Liver (tissue), 9 donors: ENCODE data around the gene RGS3. TPM values are rescaled to one million over a fixed set of nuclear protein-coding genes. Genes with fewer than 3 reads are reported as not detected.

ENCODE experiments used
- DNase-seq: peaks from one replicate; pipeline ENCODE4 v3.0.0-alpha.2; 2017; ENCODE audit warnings: low spot score
- H3K27ac ChIP-seq, 2 donors: one replicate each; pipeline ENCODE4 v1.7.0; 2013; ENCODE audit warnings: inconsistent platforms in 2 of 2, low read length in 2 of 2, control low read depth in 1 of 2, low read depth in 1 of 2, mild to moderate bottlenecking in 1 of 2
- H3K27me3 ChIP-seq, 4 donors: one replicate each; pipeline versions ENCODE4 v1.6.1 to v1.7.0; 2013; ENCODE audit warnings: low read length in 3 of 4, inconsistent platforms in 1 of 4, mild to moderate bottlenecking in 1 of 4, moderate library complexity in 1 of 4; ENCODE audit not compliant: control insufficient read depth in 4 of 4, insufficient read depth in 4 of 4
- H3K36me3 ChIP-seq, 4 donors: one replicate each; pipeline versions ENCODE4 v1.6.1 to v1.7.0; 2013; ENCODE audit warnings: low read length in 3 of 4, mild to moderate bottlenecking in 3 of 4, low read depth in 1 of 4, moderate library complexity in 1 of 4; ENCODE audit not compliant: control insufficient read depth in 4 of 4, insufficient read depth in 3 of 4
- H3K4me1 ChIP-seq, 4 donors: one replicate each; pipeline versions ENCODE4 v1.6.1 to v1.7.0; 2013; ENCODE audit warnings: low read length in 3 of 4, mild to moderate bottlenecking in 3 of 4, moderate library complexity in 1 of 4; ENCODE audit not compliant: control insufficient read depth in 4 of 4, insufficient read depth in 4 of 4
- H3K4me3 ChIP-seq, 3 donors: one replicate each; pipeline versions ENCODE4 v1.6.1 to v1.7.0; 2013; ENCODE audit warnings: low read length in 3 of 3, control low read depth in 1 of 3, low read depth in 1 of 3, mild to moderate bottlenecking in 1 of 3
- H3K9ac ChIP-seq, 2 donors: one replicate each; pipeline ENCODE4 v1.7.0; 2013; ENCODE audit warnings: low read length in 2 of 2, mild to moderate bottlenecking in 2 of 2, moderate library complexity in 2 of 2, control low read depth in 1 of 2, low read depth in 1 of 2
- H3K9me3 ChIP-seq, 4 donors: one replicate each; pipeline versions ENCODE4 v1.6.1 to v1.7.0; 2013; ENCODE audit warnings: low read length in 3 of 4; ENCODE audit not compliant: control insufficient read depth in 4 of 4
- EGR1 ChIP-seq, 2 donors: IDR thresholded peaks; 2 replicates each; pipeline ENCODE4 v1.6.1; 2016 to 2018; ENCODE audit warnings: antibody characterized with exemption in 2 of 2, low read depth in 2 of 2
- FOXA1 ChIP-seq: IDR thresholded peaks from 2 replicates; pipeline ENCODE4 v1.6.1; 2016; ENCODE audit warnings: antibody characterized with exemption
- FOXA2 ChIP-seq: IDR thresholded peaks from 2 replicates; pipeline ENCODE4 v1.6.1; 2016; ENCODE audit warnings: antibody characterized with exemption
- GABPA ChIP-seq, 2 donors: IDR thresholded peaks in 1 of 2; conservative IDR thresholded peaks in 1 of 2; 2 replicates each; pipeline ENCODE4 v1.6.1; 2016; ENCODE audit warnings: antibody characterized with exemption in 2 of 2, mild to moderate bottlenecking in 1 of 2, moderate library complexity in 1 of 2
- HNF4A ChIP-seq, 2 donors: conservative IDR thresholded peaks; 2 replicates each; pipeline ENCODE4 v1.6.1; 2016; ENCODE audit warnings: antibody characterized with exemption in 2 of 2, mild to moderate bottlenecking in 2 of 2
- HNF4G ChIP-seq: IDR thresholded peaks from 2 replicates; pipeline ENCODE4 v1.6.1; 2016; ENCODE audit warnings: antibody characterized with exemption
- JUND ChIP-seq, 2 donors: IDR thresholded peaks; 2 replicates each; pipeline ENCODE4 v1.6.1; 2016; ENCODE audit warnings: antibody characterized with exemption in 2 of 2
- NR2F2 ChIP-seq: IDR thresholded peaks from 2 replicates; pipeline ENCODE4 v1.6.1; 2016; ENCODE audit warnings: antibody characterized with exemption
- RAD21 ChIP-seq, 2 donors: IDR thresholded peaks; 2 replicates each; pipeline ENCODE4 v1.6.1; 2016; ENCODE audit warnings: antibody characterized with exemption in 2 of 2, mild to moderate bottlenecking in 2 of 2
- RXRA ChIP-seq, 2 donors: IDR thresholded peaks; 2 replicates each; pipeline ENCODE4 v1.6.1; 2017 to 2018; ENCODE audit warnings: antibody characterized with exemption in 2 of 2, mild to moderate bottlenecking in 1 of 2
- SP1 ChIP-seq: IDR thresholded peaks from 2 replicates; pipeline ENCODE4 v1.6.1; 2018; ENCODE audit warnings: antibody characterized with exemption, mild to moderate bottlenecking
- TAF1 ChIP-seq: conservative IDR thresholded peaks from 2 replicates; pipeline ENCODE4 v1.6.1; 2016; ENCODE audit warnings: antibody characterized with exemption, mild to moderate bottlenecking
- YY1 ChIP-seq: IDR thresholded peaks from 2 replicates; pipeline ENCODE4 v1.6.1; 2016; ENCODE audit warnings: antibody characterized with exemption, mild to moderate bottlenecking
- WGBS: extraction: QIAGEN DNeasy Blood & Tissue Kit; methylation state at CpG from one replicate; pipeline ENCODE4 v1.1.7; 2013; 5-methylcytosine and 5-hydroxymethylcytosine counted together
- polyA plus RNA-seq, 2 donors: library from polyadenylated mRNA; stranded (reverse) in 1 of 2; unstranded in 1 of 2; fragments of 200-250 nt in 1 of 2; fragments of >200 nt in 1 of 2; fragmentation: Nextera tagmentation in 1 of 2; extraction: Ambion mirVana in 1 of 2; gene quantifications; one replicate each; pipeline versions ENCODE4 v1.2.1 to v1.2.3, GENCODE V29; 2013 to 2015
- total RNA-seq, 2 donors: library from RNA; depleted of rRNA; stranded (reverse); fragments of >200 nt; gene quantifications; one replicate each; pipeline ENCODE4 v1.2.3, GENCODE V29; 2014
- TF ChIP-seq, protein P1 (sequence below): IDR thresholded peaks from 2 replicates; pipeline ENCODE4 v1.6.1; 2016; ENCODE audit warnings: antibody characterized with exemption, mild to moderate bottlenecking
- TF ChIP-seq, protein P2 (sequence below): fragments of 150-350 bp; IDR thresholded peaks from 2 replicates; pipeline ENCODE4 v1.5.1; 2017; ENCODE audit warnings: improper control_type of control experiment, low read depth, low read length; ENCODE audit not compliant: missing input control
- TF ChIP-seq, protein P3 (sequence below): IDR thresholded peaks from 2 replicates; pipeline ENCODE4 v1.6.1; 2016; ENCODE audit warnings: antibody characterized with exemption
- TF ChIP-seq, protein P4 (sequence below): IDR thresholded peaks from 2 replicates; pipeline ENCODE4 v1.6.1; 2016; ENCODE audit warnings: antibody characterized with exemption
- TF ChIP-seq, protein P5 (sequence below): IDR thresholded peaks from 2 replicates; pipeline ENCODE4 v1.6.1; 2016; ENCODE audit warnings: antibody characterized with exemption
- donor health status: healthy.
- donor health status: healthy.
- donor health status: healthy.
- donor health status: healthy.
- donor health status: healthy.

RGS3 gene
- total and polyA plus RNA-seq, 4 donors = 13.0 to 65.0 (median 28.3) TPM

DNA sequence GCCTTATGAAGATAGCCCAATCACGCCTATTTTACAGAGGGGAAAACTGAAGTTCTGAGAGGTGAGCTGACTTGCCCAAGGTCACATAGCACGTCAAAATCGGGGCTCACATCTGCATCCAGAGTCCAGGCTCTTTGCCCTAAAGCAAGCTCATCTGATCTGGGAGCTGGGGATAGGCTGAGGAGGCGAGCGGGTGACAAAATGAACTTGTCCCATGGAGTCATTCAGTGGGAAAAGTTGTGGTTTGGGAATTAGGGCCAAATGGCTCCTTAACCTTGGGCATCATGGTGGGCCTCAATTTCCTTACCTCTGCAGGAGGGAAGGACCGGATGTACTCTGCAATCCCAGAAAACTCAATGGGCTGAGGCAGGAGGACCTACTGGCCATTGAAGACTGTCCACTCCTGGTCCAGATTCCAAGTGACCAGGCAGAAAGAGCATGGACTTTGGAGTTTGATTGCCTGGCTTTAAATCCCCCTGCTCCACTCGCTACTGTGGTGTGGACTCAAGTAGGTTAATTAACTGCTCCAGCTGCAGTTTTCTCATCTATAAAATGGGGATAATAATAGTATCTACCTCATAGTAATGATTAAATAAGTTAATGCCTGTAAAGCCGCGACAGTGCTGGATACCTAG is 160.4 kb downstream of the RGS3 start:
- Histone ChIP-seq H3K4me3 (no peak overlapping the region), H3K27me3 (no peaks in the 10 kb centered on the region), H3K4me1 (peaks cover 12 to 26% (median 16%) of the 10 kb centered on the region in 4 donors), H3K27ac (no peak overlapping the region), H3K9ac (no peak overlapping the region), H3K36me3 (no peaks in the 10 kb centered on the region), H3K9me3 (no peaks in the 10 kb centered on the region)
- TF ChIP-seq JUND (IDR thresholded peaks at IDR 0.05) = peak in 1 of 2 donors; percentile 51
- no peak for TF ChIP-seq RAD21 (IDR thresholded peaks at IDR 0.05)
- TF ChIP-seq, protein P1, sequence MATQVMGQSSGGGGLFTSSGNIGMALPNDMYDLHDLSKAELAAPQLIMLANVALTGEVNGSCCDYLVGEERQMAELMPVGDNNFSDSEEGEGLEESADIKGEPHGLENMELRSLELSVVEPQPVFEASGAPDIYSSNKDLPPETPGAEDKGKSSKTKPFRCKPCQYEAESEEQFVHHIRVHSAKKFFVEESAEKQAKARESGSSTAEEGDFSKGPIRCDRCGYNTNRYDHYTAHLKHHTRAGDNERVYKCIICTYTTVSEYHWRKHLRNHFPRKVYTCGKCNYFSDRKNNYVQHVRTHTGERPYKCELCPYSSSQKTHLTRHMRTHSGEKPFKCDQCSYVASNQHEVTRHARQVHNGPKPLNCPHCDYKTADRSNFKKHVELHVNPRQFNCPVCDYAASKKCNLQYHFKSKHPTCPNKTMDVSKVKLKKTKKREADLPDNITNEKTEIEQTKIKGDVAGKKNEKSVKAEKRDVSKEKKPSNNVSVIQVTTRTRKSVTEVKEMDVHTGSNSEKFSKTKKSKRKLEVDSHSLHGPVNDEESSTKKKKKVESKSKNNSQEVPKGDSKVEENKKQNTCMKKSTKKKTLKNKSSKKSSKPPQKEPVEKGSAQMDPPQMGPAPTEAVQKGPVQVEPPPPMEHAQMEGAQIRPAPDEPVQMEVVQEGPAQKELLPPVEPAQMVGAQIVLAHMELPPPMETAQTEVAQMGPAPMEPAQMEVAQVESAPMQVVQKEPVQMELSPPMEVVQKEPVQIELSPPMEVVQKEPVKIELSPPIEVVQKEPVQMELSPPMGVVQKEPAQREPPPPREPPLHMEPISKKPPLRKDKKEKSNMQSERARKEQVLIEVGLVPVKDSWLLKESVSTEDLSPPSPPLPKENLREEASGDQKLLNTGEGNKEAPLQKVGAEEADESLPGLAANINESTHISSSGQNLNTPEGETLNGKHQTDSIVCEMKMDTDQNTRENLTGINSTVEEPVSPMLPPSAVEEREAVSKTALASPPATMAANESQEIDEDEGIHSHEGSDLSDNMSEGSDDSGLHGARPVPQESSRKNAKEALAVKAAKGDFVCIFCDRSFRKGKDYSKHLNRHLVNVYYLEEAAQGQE = peak; percentile 23
- TF ChIP-seq, protein P2, sequence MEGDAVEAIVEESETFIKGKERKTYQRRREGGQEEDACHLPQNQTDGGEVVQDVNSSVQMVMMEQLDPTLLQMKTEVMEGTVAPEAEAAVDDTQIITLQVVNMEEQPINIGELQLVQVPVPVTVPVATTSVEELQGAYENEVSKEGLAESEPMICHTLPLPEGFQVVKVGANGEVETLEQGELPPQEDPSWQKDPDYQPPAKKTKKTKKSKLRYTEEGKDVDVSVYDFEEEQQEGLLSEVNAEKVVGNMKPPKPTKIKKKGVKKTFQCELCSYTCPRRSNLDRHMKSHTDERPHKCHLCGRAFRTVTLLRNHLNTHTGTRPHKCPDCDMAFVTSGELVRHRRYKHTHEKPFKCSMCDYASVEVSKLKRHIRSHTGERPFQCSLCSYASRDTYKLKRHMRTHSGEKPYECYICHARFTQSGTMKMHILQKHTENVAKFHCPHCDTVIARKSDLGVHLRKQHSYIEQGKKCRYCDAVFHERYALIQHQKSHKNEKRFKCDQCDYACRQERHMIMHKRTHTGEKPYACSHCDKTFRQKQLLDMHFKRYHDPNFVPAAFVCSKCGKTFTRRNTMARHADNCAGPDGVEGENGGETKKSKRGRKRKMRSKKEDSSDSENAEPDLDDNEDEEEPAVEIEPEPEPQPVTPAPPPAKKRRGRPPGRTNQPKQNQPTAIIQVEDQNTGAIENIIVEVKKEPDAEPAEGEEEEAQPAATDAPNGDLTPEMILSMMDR = no peak
- TF ChIP-seq EGR1 (IDR thresholded peaks at IDR 0.05; ENCODE audit: low read depth in 2 of 2) = no peak
- no peak for TF ChIP-seq GABPA (IDR thresholded peaks at IDR 0.05 in 1 of 2, conservative IDR thresholded peaks at IDR 0.05 in 1 of 2)
- TF ChIP-seq YY1 = peak; percentile 35
- peak; percentile 42 to 69 for TF ChIP-seq RXRA (IDR thresholded peaks at IDR 0.05)
- TF ChIP-seq, protein P3, sequence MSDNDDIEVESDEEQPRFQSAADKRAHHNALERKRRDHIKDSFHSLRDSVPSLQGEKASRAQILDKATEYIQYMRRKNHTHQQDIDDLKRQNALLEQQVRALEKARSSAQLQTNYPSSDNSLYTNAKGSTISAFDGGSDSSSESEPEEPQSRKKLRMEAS = peak; percentile 55
- no peak for TF ChIP-seq NR2F2
- peak; percentile 89 for TF ChIP-seq HNF4G
- TF ChIP-seq, protein P4, sequence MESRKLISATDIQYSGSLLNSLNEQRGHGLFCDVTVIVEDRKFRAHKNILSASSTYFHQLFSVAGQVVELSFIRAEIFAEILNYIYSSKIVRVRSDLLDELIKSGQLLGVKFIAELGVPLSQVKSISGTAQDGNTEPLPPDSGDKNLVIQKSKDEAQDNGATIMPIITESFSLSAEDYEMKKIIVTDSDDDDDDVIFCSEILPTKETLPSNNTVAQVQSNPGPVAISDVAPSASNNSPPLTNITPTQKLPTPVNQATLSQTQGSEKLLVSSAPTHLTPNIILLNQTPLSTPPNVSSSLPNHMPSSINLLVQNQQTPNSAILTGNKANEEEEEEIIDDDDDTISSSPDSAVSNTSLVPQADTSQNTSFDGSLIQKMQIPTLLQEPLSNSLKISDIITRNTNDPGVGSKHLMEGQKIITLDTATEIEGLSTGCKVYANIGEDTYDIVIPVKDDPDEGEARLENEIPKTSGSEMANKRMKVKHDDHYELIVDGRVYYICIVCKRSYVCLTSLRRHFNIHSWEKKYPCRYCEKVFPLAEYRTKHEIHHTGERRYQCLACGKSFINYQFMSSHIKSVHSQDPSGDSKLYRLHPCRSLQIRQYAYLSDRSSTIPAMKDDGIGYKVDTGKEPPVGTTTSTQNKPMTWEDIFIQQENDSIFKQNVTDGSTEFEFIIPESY = no peak
- TF ChIP-seq, protein P5, sequence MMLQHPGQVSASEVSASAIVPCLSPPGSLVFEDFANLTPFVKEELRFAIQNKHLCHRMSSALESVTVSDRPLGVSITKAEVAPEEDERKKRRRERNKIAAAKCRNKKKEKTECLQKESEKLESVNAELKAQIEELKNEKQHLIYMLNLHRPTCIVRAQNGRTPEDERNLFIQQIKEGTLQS = no peak
- peak; percentile 96 to 98 for TF ChIP-seq HNF4A (conservative IDR thresholded peaks at IDR 0.05)
- no peak for TF ChIP-seq TAF1
- TF ChIP-seq FOXA2 = no peak
- TF ChIP-seq FOXA1 = no peak
- peak; percentile 77 for TF ChIP-seq SP1
- no peak for DNase-seq
- WGBS = 87% methylated on average over 9 of the region's 9 CpGs
